AG08395 (cell line): ENCODE measurements around the gene LRRC66.

Source experiments
- DNase-seq: peaks from one replicate; pipeline ENCODE4 v3.0.0; 2012; ENCODE audit warnings: mixed read lengths, low spot score

Gene LRRC66

DNA sequence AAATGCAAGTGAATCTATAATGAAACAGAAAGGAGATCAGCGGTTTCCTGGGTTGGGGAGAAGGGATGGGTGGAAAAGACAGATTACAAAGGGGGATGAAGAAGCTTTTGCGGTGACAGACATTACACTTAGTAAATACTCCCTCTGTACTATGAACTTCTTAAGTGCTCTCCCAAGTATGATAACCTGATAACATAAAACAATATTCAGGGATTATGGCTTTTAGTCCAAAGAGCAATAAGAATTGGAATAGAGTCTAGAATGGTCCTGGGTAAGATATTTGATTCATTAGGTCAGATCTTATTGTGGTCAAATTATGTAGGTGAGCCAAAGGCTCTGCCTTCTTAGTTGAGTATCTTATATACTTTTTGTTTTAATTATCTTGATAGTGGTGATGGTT is 9.2 kb downstream of the LRRC66 start:
- no peak for DNase-seq

DNA sequence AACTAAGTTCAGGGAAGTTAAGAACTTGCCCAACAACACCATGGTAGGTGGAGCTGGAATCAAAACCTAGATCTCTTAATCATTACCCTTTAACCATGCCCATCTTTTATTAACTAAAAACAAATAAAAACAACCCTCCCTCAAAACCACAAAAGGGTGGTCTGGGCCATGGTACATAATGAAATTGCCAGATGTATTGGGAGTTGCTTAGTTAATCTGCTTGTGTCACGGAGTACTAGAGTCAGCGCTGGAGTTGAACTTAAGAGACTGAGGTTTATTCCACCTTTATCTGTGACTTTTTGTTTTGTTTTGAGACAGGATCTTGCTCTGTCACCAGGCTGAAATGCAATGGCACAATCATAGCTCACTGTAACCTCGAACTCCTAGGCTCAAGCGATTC is 13.3 kb downstream of the LRRC66 start:
- DNase-seq: no peak

GRCh38 chr4:52005604-52006273 is 14.4 kb downstream of the LRRC66 start:
- DNase-seq: no peak

GRCh38 chr4:52004414-52004813 is 15.7 kb downstream of the LRRC66 start:
- no peak for DNase-seq

DNA sequence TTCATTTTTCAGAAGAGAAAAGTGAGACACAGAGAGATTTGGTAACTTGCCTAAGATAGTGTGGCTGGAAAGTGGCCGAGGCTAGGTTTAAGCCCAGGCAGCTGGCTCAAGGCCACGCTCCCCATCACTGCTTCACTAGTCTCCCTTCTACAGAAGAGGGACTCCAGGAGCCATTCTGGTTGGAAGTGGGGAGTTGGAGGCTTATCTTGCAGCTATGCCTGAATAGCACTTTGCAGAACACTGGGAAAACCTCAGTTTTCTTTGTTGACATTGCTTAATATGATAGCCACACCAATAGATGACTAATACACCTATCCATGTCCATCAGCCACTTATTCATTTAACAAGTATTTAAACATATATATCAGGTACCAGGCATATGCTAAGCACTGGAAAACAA is 18.5 kb downstream of the LRRC66 start:
- no peak for DNase-seq

DNA sequence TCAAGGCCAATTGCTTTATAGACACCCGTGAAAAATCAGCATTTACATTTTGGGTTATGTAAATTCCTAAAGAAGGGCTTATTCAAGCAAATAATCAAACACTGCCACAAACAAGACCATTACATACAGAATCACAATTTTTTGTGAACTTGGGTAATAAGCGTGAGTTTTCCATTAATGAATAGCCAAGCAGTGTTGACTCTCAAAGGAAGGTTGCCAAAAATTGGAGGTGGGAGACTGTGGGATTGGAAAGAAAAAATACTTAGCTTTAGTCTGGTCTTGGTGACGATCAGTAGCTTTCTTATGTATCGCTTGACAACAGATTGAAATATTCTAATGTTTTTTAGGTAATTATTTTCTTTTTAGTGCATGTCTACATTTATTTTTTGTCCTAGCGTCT is 20.9 kb downstream of the LRRC66 start:
- DNase-seq: no peak

GRCh38 chr4:51998837-51999236 is 21.3 kb downstream of the LRRC66 start:
- DNase-seq: no peak

GRCh38 chr4:51997647-51998046 is 22.5 kb downstream of the LRRC66 start:
- DNase-seq: no peak

GRCh38 chr4:51995647-51996220 is 24.4 kb downstream of the LRRC66 start:
- no peak for DNase-seq

- no peak for DNase-seq
These were observed 54.3 kb downstream of the LRRC66 start for GRCh38 chr4:51965862-51966261.

GRCh38 chr4:51963841-51964517 is 56.2 kb downstream of the LRRC66 start:
- DNase-seq: no peak

GRCh38 chr4:51960486-51960885 is 59.7 kb downstream of the LRRC66 start:
- DNase-seq: no peak

GRCh38 chr4:51958199-51958968 is 61.8 kb downstream of the LRRC66 start:
- DNase-seq: no peak
